K562 (cell line): ENCODE measurements around the gene KLK14. TPM values are rescaled to one million over a fixed set of nuclear protein-coding genes. Genes with fewer than 3 reads are reported as not detected.
A peak's percentile ranks its signal among the peaks of the same experiment; 100 is the strongest.

Experiments
- CHD1 ChIP-seq: fragments of 200-600 bp; sonication (generic); IDR thresholded peaks from one replicate; pipeline ENCODE4 v1.6.1; 2012; ENCODE audit warnings: mild to moderate bottlenecking, moderate library complexity, low read length, inconsistent platforms
- CREM ChIP-seq: IDR thresholded peaks from 2 replicates; pipeline ENCODE4 v1.6.1; 2014; ENCODE audit warnings: antibody characterized with exemption, low read depth
- CSDE1 ChIP-seq, 2 experiments: fragments of 450-650 bp; IDR thresholded peaks; 2 replicates each; pipeline ENCODE4 v1.6.1; 2016; ENCODE audit warnings: mild to moderate bottlenecking in 1 of 2
- DIDO1 ChIP-seq: fragments of 450-650 bp; IDR thresholded peaks from 2 replicates; pipeline ENCODE4 v1.6.1; 2016; ENCODE audit warnings: low read depth, missing biosample characterization, missing genetic modification characterization
- ILK ChIP-seq: fragments of 450-650 bp; IDR thresholded peaks from 2 replicates; pipeline ENCODE4 v1.6.1; 2016; ENCODE audit warnings: missing genetic modification characterization, low read depth, mild to moderate bottlenecking, missing compliant biosample characterization, moderate library complexity, borderline replicate concordance
- NFXL1 ChIP-seq: fragments of 450-650 bp; formaldehyde crosslinking; IDR thresholded peaks from 2 replicates; pipeline ENCODE4 v1.4.0; 2021; ENCODE audit warnings: mild to moderate bottlenecking
- NR2C2 ChIP-seq, 2 experiments: fragments of 200-800 bp in 1 of 2; sonication (Bioruptor generic) in 1 of 2; sonication (generic) in 1 of 2; formaldehyde crosslinking in 1 of 2; IDR thresholded peaks; 2 replicates each; pipeline versions ENCODE4 v1.6.1 to v1.8.0; 2016 to 2022; ENCODE audit warnings: mild to moderate bottlenecking in 1 of 2, missing compliant biosample characterization in 1 of 2, missing genetic modification characterization in 1 of 2, missing genetic modification reagents in 1 of 2
- RBM34 ChIP-seq: fragments of 200-400 bp; formaldehyde crosslinking; IDR thresholded peaks from 2 replicates; pipeline ENCODE4 v1.6.1; 2018; ENCODE audit warnings: low read length, borderline replicate concordance; ENCODE audit not compliant: insufficient read depth
- TAL1 ChIP-seq: fragments of 450-650 bp; IDR thresholded peaks from 2 replicates; pipeline ENCODE4 v1.6.1; 2016; ENCODE audit warnings: mild to moderate bottlenecking
- TEAD1 ChIP-seq, 2 experiments: fragments of 450-650 bp in 1 of 2; sonication (generic) in 1 of 2; formaldehyde crosslinking; IDR thresholded peaks; 2 replicates each; pipeline versions ENCODE4 v1.4.0 to v1.8.0; 2020 to 2022; ENCODE audit warnings: mild to moderate bottlenecking in 2 of 2, missing genetic modification reagents in 1 of 2
- TGIF2 ChIP-seq: sonication (generic); formaldehyde crosslinking; IDR thresholded peaks from 2 replicates; pipeline ENCODE4 v1.8.1; 2022; ENCODE audit warnings: mild to moderate bottlenecking, missing genetic modification reagents, moderate library complexity
- polyA plus RNA-seq, 8 experiments: library from polyadenylated mRNA; depleted of rRNA in 4 of 8; stranded (reverse) in 5 of 8; unstranded in 3 of 8; fragments of >200 nt; fragmentation: Nextera tagmentation in 2 of 8; fragmentation: Illumina TruSeq in 1 of 8; extraction: Ambion mirVana in 2 of 8; extraction: Trizol in 1 of 8; gene quantifications; 2 replicates each; pipeline versions ENCODE4 v1.2.1 to v1.2.3, GENCODE V29; 2011 to 2014; ENCODE audit warnings: inconsistent platforms in 1 of 8, missing spikeins in 1 of 8
- total RNA-seq, 7 experiments: library from RNA; depleted of rRNA in 6 of 7; stranded (reverse); fragments of >200 nt in 6 of 7; fragmentation: Illumina TruSeq in 2 of 7; extraction: Trizol in 2 of 7; gene quantifications; 2 replicates each; pipeline versions ENCODE4 v1.2.1 to v1.2.3, GENCODE V29; 2011 to 2021; ENCODE audit warnings: low replicate concordance in 1 of 7
- TF ChIP-seq, protein P1 (sequence below): fragments of 250-450 bp; sonication (Bioruptor Pico); IDR thresholded peaks from 2 replicates; pipeline ENCODE4 v1.5.0; 2021
- TF ChIP-seq, protein P2 (sequence below): fragments of 450-650 bp; formaldehyde crosslinking; IDR thresholded peaks from 2 replicates; pipeline ENCODE4 v1.4.0; 2020; ENCODE audit warnings: mild to moderate bottlenecking, moderate library complexity
- TF ChIP-seq, protein P3 (sequence below): fragments of 250-450 bp; sonication (Bioruptor Pico); IDR thresholded peaks from 2 replicates; pipeline ENCODE4 v1.8.0; 2021; ENCODE audit warnings: moderate library complexity, mild to moderate bottlenecking, inconsistent platforms
- TF ChIP-seq, protein P4 (sequence below), 2 experiments: fragments of 450-650 bp; IDR thresholded peaks; 2 replicates each; pipeline ENCODE4 v1.6.1; 2016; ENCODE audit warnings: mild to moderate bottlenecking in 2 of 2, borderline replicate concordance in 1 of 2, low read depth in 1 of 2, moderate library complexity in 1 of 2

The KLK14 gene
- total and polyA plus RNA-seq, 9 of the 15 experiments (the other 6 are each of a cell fraction or from before 2014, with no cell fraction given) = not detected

DNA sequence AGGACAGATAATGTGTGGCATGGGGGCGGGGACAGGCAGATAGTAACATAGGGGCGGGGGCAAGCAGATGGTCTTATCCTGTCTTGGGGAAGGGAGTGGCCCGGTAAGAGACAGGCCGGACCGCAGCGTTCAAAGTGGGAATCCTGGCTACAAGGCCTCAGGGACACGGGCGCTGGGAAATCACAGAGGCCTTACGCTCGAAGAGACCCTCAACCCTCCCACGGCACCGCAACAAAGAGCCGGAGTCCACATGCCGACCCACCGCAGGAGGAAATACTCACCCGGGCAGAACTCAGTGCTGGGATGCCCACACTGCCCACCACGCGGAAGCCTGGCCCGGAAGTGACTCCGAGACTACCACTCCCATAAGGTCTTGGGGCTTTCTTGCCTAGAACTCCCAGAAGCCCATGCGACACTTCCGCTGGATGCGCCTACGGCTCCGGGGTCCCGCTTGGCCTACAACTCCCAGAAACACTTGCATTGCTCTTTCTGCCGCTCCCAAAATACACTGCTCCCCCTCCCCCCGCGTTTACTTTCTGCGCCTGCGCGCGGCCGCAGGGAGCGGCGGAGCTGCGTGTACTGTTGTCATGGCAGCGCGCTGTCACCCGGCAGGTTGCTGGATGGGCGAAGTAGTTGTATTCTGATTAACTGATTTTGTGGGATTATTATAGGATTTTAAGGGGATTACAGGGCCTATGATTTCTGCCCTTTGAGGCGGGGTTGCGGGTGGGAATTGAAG lies 25.5 kb upstream of the KLK14 start, which contains the start of gene CTU1 (continued):
- TF ChIP-seq, protein P1, sequence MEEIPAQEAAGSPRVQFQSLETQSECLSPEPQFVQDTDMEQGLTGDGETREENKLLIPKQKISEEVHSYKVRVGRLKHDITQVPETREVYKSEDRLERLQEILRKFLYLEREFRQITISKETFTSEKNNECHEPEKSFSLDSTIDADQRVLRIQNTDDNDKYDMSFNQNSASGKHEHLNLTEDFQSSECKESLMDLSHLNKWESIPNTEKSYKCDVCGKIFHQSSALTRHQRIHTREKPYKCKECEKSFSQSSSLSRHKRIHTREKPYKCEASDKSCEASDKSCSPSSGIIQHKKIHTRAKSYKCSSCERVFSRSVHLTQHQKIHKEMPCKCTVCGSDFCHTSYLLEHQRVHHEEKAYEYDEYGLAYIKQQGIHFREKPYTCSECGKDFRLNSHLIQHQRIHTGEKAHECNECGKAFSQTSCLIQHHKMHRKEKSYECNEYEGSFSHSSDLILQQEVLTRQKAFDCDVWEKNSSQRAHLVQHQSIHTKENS (CRISPR knock-in tag) = no peak
- TF ChIP-seq DIDO1 (tag) = no peak; the same call in 1 of the 2 replicates
- TF ChIP-seq NFXL1 (CRISPR knock-in tag) = no peak
- TF ChIP-seq TEAD1 (CRISPR knock-in tag; IDR thresholded peaks at IDR 0.05) = no peak; a peak in 1 of 4 replicates
- TF ChIP-seq, protein P2, sequence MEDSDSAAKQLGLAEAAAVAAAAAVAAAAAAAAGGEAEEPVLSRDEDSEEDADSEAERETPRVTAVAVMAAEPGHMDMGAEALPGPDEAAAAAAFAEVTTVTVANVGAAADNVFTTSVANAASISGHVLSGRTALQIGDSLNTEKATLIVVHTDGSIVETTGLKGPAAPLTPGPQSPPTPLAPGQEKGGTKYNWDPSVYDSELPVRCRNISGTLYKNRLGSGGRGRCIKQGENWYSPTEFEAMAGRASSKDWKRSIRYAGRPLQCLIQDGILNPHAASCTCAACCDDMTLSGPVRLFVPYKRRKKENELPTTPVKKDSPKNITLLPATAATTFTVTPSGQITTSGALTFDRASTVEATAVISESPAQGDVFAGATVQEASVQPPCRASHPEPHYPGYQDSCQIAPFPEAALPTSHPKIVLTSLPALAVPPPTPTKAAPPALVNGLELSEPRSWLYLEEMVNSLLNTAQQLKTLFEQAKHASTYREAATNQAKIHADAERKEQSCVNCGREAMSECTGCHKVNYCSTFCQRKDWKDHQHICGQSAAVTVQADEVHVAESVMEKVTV (CRISPR knock-in tag) = no peak
- no peak for TF ChIP-seq ILK (tag)
- no peak; the same call in 1 of the 2 replicates for TF ChIP-seq TGIF2
- no peak for TF ChIP-seq RBM34
- TF ChIP-seq CREM = peak; percentile 91
- TF ChIP-seq CSDE1 (IDR thresholded peaks at IDR 0.05) = peak in 1 of 2 experiments; percentile 96; a peak in 2 of 4 replicates
- peak; percentile 77 for TF ChIP-seq NR2C2 (CRISPR knock-in tag; IDR thresholded peaks at IDR 0.05)
- TF ChIP-seq NR2C2 (tag; IDR thresholded peaks at IDR 0.05) = peak; percentile 96
- peak; percentile 9 for TF ChIP-seq CHD1
- peak; percentile 33; the same call in 1 of the 2 replicates for TF ChIP-seq TAL1
- TF ChIP-seq, protein P3, sequence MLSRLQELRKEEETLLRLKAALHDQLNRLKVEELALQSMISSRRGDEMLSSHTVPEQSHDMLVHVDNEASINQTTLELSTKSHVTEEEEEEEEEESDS = no peak
- TF ChIP-seq, protein P4, sequence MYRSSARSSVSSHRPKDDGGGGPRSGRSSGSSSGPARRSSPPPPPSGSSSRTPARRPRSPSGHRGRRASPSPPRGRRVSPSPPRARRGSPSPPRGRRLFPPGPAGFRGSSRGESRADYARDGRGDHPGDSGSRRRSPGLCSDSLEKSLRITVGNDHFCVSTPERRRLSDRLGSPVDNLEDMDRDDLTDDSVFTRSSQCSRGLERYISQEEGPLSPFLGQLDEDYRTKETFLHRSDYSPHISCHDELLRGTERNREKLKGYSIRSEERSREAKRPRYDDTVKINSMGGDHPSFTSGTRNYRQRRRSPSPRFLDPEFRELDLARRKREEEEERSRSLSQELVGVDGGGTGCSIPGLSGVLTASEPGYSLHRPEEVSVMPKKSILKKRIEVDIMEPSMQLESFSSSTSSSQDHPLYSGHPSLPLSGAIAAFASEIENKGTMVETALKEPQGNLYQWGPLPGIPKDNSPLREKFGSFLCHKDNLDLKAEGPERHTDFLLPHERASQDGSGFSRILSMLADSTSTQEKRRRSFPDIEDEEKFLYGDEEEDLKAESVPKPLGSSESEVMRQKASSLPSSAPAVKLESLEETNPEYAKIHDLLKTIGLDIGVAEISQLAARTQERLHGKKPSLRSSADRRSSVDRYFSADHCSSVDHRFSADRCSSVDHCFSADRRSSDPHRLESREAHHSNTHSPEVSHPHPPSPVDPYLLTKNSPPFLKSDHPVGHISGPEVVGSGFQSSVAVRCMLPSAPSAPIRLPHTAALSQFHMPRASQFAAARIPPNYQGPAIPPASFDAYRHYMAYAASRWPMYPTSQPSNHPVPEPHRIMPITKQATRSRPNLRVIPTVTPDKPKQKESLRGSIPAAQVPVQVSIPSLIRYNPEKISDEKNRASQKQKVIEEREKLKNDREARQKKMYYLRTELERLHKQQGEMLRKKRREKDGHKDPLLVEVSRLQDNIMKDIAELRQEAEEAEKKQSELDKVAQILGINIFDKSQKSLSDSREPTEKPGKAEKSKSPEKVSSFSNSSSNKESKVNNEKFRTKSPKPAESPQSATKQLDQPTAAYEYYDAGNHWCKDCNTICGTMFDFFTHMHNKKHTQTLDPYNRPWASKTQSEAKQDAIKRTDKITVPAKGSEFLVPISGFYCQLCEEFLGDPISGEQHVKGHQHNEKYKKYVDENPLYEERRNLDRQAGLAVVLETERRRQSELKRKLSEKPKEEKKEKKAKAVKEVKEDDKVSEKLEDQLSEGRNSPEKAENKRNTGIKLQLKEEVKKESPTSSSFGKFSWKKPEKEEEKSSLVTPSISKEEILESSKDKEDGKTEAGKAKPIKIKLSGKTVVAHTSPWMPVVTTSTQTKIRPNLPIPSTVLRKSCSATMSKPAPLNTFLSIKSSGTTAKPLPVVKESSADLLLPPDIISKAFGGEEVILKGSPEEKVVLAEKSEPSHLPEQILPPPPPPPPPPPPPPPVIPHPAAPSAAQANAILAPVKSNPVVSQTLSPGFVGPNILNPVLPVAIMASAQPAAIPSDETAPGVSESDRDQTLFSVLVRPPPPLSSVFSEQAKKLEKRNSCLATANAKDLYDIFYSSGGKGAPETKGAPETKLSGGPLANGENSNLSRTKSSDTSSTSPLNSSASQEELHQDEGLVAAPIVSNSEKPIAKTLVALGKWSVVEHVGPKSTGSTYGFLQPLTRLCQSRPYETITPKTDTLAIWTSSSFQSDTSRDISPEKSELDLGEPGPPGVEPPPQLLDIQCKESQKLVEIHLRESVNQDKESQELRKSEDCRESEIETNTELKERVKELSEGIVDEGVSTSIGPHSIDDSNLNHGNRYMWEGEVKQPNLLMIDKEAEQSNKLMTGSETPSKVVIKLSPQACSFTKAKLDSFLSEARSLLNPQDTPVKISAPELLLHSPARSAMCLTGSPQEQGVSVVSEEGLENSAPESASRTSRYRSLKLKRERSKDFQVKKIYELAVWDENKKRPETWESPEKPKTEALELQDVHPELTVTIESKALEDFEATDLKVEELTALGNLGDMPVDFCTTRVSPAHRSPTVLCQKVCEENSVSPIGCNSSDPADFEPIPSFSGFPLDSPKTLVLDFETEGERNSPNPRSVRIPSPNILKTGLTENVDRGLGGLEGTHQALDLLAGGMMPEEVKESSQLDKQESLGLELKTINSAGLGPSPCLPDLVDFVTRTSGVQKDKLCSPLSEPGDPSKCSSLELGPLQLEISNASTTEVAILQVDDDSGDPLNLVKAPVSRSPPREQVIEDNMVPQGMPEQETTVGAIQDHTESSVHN (IDR thresholded peaks at IDR 0.05; ENCODE audit: borderline replicate concordance in 1 of 2, low read depth in 1 of 2) = no peak
